Measurements from ENCODE around the gene NSUN2.

NSUN2 gene

DNA sequence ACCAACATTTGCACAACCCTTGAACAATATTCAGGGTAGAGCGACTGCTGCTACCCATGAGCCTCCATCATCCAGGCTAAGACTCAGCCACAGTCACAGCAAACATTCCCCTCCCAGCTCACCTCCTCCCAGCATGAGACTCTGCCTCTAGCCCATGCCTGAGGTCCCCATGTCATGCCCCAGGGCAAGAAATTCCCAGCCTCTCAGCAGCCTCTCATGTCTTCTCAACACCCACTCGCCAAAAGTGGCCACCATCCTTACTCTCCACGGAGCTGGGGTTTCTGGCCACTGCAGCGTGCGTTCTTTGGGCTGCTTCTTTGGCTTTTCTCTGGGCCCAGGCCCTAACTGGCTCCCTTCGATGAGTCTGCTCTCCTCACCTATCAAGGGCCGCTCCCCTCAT is 82.2 kb downstream of the NSUN2 start:
- H3K27me3 ChIP-seq (ENCODE audit: control insufficient read depth, insufficient read depth, low read length), result no peaks in the 10 kb centered on the region
- DNase-seq (ENCODE audit: low read depth, low spot score), result no peak
- H3K4me1 ChIP-seq (ENCODE audit: control insufficient read depth, insufficient read depth, low read length), result no peaks in the 10 kb centered on the region
- no peaks in the 10 kb centered on the region for H3K36me3 ChIP-seq (ENCODE audit: control insufficient read depth, insufficient read depth, low read length)
- no peaks in the 10 kb centered on the region for H3K9me3 ChIP-seq (ENCODE audit: control insufficient read depth, insufficient read depth, low read length)
- no peak overlapping the region for H3K4me3 ChIP-seq (ENCODE audit: low read length)
- H3K27ac ChIP-seq (ENCODE audit: low read length), result no peak overlapping the region
- WGBS (ENCODE audit: insufficient coverage, insufficient read length), result no CpG with 5 or more reads among the region's 7 CpGs

Measured in iPS DF 6.9 (cell line).